Coronary artery (tissue), 2 donors: Measurements from ENCODE around the gene COIL.
"Not testable (repeated sequence)": the region's sequence is repeated elsewhere in the genome, so short reads cannot be mapped to it uniquely, and the experiment has no call there.

Experiments
- DNase-seq: peaks from one replicate; pipeline ENCODE4 v3.0.0-alpha.2; 2017; ENCODE audit warnings: low spot score
- H3K27ac ChIP-seq, 2 donors: fragments of 200-600 bp; sonication (generic); one replicate each; pipeline ENCODE4 v1.5.1; 2016 to 2019
- H3K4me3 ChIP-seq: fragments of 200-600 bp; sonication (generic); 2 replicates; pipeline ENCODE4 v1.5.1; 2016; ENCODE audit warnings: mild to moderate bottlenecking, moderate library complexity
- CTCF ChIP-seq: fragments of 200-600 bp; sonication (generic); IDR thresholded peaks from one replicate; pipeline ENCODE4 v1.5.1; 2019; ENCODE audit warnings: antibody characterized with exemption

The COIL gene

DNA sequence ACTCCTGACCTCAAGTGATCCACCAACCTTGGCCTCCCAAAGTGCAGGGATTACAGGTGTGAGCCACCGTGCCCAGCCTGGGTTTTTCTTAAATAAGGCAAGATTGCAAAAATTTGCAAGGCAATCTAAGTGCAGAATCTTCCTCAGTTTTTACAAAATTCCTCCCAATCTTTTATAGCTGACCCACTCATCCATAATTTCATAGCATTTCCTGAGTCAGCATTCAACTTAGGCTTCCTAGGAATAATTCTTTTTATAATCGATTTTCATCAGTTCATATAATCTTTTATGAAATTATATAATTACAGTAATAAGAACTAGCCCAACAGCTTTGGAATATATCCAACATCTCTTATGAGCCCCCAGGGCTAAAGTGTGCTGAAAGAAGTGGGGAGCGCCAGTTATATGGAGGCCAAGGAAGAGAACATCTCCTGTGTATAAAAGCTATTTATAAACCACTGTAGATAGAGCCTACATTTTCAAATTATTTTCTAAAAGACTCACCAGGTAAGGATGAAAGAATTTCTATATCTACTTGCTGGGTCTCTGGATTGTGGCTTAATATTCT lies 14.8 kb downstream of the COIL start:
- no peak for TF ChIP-seq CTCF
- Histone ChIP-seq H3K4me3 (no peak overlapping the region), H3K27ac (no peak overlapping the region)
- no peak for DNase-seq

- H3K27ac ChIP-seq, result no peak overlapping the region
- no peak overlapping the region for H3K4me3 ChIP-seq
- no peak for TF ChIP-seq CTCF
- no peak for DNase-seq
Measured at GRCh38 chr17:56943505-56944125, 17.2 kb downstream of the COIL start.

- H3K27ac ChIP-seq, result no peak overlapping the region
- TF ChIP-seq CTCF, result peak; percentile 60
- DNase-seq, result no peak
- H3K4me3 ChIP-seq, result no peak overlapping the region
Measured at GRCh38 chr17:56939869-56940484, 20.9 kb downstream of the COIL start.

GRCh38 chr17:56938206-56938605 lies 22.6 kb downstream of the COIL start:
- not testable (repeated sequence) for DNase-seq, H3K4me3 ChIP-seq
- peak overlapping the region in 1 of 2 donors; percentile 26 for H3K27ac ChIP-seq

DNA sequence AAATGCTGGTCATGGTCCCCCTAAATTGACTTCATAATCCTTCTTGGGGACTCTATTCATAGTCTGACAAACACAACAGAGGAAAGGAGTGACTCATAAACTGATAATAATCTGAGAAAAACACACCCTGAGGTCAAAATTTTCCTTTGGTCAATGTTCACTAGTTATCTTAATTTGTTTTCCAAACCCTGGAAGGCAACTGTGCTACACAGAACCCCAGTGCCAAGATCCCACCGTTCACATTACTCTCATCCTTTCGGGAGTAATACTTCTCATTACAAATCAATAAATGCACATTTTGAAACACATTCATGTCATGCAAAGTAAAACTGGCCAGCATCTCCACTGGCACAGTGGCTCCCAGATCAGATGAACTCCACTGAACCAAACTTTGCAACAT lies 23.2 kb downstream of the COIL start:
- no peak overlapping the region for H3K4me3 ChIP-seq
- no peak for TF ChIP-seq CTCF
- peak overlapping the region in 1 of 2 donors; percentile 26 for H3K27ac ChIP-seq
- no peak for DNase-seq

GRCh38 chr17:56936697-56937322 lies 24.0 kb downstream of the COIL start:
- Histone ChIP-seq H3K27ac (peak overlapping the region in 1 of 2 donors; percentile 29), H3K4me3 (no peak overlapping the region)
- DNase-seq, result no peak
- TF ChIP-seq CTCF, result no peak

DNA sequence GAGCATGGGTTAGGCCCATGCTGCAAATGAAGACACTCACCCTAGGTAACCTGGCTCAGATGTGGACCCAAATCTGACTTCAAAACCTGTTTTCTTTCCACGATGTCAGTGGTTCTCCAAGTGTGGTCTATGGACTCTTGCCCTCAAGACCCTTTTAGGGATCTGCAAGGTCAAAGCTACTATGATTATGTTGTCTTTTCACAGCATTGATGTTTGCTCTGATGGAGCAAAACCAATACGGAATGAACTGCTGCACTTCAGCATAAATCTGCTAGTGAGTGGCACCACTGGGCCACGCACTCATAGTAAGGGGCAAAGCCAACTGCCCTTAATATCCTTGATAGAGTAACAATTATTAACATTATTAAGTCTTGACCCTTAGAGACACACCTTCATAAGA lies 25.4 kb downstream of the COIL start:
- TF ChIP-seq CTCF, result no peak
- DNase-seq, result no peak
- Histone ChIP-seq H3K27ac (no peak overlapping the region), H3K4me3 (no peak overlapping the region)
